ENCODE results near the gene GUCA1A.

Gene GUCA1A

DNA sequence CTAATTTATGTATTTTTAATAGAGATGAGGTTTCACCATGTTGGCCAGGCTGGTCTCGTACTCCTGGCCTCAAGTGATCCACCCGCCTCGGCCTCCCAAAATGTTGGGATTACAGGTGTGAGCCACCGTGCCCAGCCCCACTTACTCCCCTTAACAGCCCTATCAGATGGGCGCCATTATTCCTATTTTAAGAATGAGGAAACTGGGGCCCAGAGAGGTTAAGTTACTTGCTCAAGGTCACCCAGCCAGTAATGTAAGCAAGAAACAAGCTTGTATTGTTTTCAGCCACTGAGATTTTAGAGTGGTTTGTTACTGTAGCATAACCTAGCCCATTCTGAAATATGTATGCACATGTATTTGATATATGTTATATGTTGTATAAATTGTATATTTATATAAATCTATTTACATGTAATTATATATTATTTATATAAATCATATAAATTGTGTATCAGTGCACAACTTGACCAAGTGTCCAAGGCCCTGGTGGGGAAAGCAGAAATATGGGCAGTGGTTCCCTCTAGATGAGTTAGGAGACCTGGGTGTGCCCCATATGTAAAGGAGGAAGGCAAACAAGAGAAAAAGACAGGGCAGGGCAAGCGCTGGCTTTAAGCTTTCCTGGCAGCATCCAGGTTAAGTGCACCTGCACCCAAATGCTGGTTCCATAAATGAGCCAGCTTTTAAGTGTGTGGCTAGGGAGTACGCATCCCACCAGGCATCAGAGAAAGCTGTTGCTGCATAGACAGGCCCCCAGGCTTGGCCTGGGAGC, 1.2 kb upstream of the GUCA1A start:
- no peaks in the 10 kb centered on the region for H3K79me2 ChIP-seq (ENCODE audit: insufficient read depth, low read length)

DNA sequence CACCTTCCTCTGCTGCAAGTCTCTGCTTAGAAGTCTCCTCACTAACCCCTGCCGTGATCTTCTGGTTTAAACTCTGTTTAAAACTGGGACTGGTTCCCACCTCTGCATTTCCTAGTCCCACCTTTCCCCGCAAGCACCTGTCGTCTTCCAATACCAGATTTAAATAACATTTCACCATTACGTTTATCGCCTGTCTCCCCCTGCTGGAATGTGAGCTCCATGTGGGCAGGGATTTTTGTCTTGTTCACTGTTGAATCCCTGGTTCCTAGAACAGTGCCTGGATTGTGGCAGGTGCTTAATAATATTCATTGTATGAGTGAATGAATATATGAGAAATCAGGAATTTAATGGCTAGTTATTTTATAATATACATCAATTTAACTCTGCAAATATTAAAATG, 2.7 kb downstream of the GUCA1A start:
- TF ChIP-seq EZH2phosphoT487 (IDR thresholded peaks at IDR 0.05; ENCODE audit: borderline replicate concordance) (no peak), CTCF (conservative IDR thresholded peaks at IDR 0.05; ENCODE audit: low read length) (peak; percentile 45)
- H3K36me3 ChIP-seq (ENCODE audit: insufficient read depth, low read length), result no peaks in the 10 kb centered on the region
- no peaks in the 10 kb centered on the region for H3K9me2 ChIP-seq (replicated peaks; ENCODE audit: low read depth, low read length)
- no peaks in the 10 kb centered on the region for H3K4me1 ChIP-seq (ENCODE audit: insufficient read depth, low read length, poor library complexity, severe bottlenecking)
- H3K4me3 ChIP-seq (ENCODE audit: low read length, poor library complexity, severe bottlenecking), result no peak overlapping the region
- no peaks in the 10 kb centered on the region for H3K9me3 ChIP-seq (ENCODE audit: insufficient read depth, low read depth, low read length)
- no peak overlapping the region for H3K9ac ChIP-seq (ENCODE audit: low read depth, low read length, poor library complexity, severe bottlenecking)
- no peak overlapping the region for H2AFZ ChIP-seq (ENCODE audit: low read length)
- no peaks in the 10 kb centered on the region for H4K20me1 ChIP-seq (ENCODE audit: insufficient read depth, low read length, poor library complexity, severe bottlenecking)
- no peak overlapping the region for H3K4me2 ChIP-seq (ENCODE audit: low read depth, low read length, poor library complexity, severe bottlenecking)
- no peaks in the 10 kb centered on the region for H3K27me3 ChIP-seq (ENCODE audit: insufficient read depth, low read length, poor library complexity, severe bottlenecking)
- no peaks in the 10 kb centered on the region for H3K79me2 ChIP-seq (ENCODE audit: insufficient read depth, low read length)
- H3F3A ChIP-seq (ENCODE audit: low read depth), result no peaks in the 10 kb centered on the region

More for the DNA sequence above, 1.2 kb upstream of the GUCA1A start:
- H3K4me1 ChIP-seq (ENCODE audit: insufficient read depth, low read length, poor library complexity, severe bottlenecking), result no peaks in the 10 kb centered on the region
- no peaks in the 10 kb centered on the region for H3K27me3 ChIP-seq (ENCODE audit: insufficient read depth, low read length, poor library complexity, severe bottlenecking)
- H3K9me3 ChIP-seq (ENCODE audit: insufficient read depth, low read depth, low read length), result no peaks in the 10 kb centered on the region
- no peaks in the 10 kb centered on the region for H4K20me1 ChIP-seq (ENCODE audit: insufficient read depth, low read length, poor library complexity, severe bottlenecking)
- H3K9ac ChIP-seq (ENCODE audit: low read depth, low read length, poor library complexity, severe bottlenecking), result no peak overlapping the region
- H2AFZ ChIP-seq (ENCODE audit: low read length), result no peak overlapping the region
- H3K36me3 ChIP-seq (ENCODE audit: insufficient read depth, low read length), result no peaks in the 10 kb centered on the region
- no peaks in the 10 kb centered on the region for H3K9me2 ChIP-seq (replicated peaks; ENCODE audit: low read depth, low read length)
- TF ChIP-seq EZH2phosphoT487 (IDR thresholded peaks at IDR 0.05; ENCODE audit: borderline replicate concordance) (no peak), CTCF (conservative IDR thresholded peaks at IDR 0.05; ENCODE audit: low read length) (no peak)
- no peak overlapping the region for H3K4me2 ChIP-seq (ENCODE audit: low read depth, low read length, poor library complexity, severe bottlenecking)
- no peak overlapping the region for H3K4me3 ChIP-seq (ENCODE audit: low read length, poor library complexity, severe bottlenecking)
- no peaks in the 10 kb centered on the region for H3F3A ChIP-seq (ENCODE audit: low read depth)

GRCh38 chr6:42176981-42177380, 3.8 kb downstream of the GUCA1A start:
- no peak for TF ChIP-seq CTCF (conservative IDR thresholded peaks at IDR 0.05; ENCODE audit: low read length)
- no peak for TF ChIP-seq EZH2phosphoT487 (IDR thresholded peaks at IDR 0.05; ENCODE audit: borderline replicate concordance)
- H3F3A ChIP-seq (ENCODE audit: low read depth), result no peaks in the 10 kb centered on the region
- H3K4me3 ChIP-seq (ENCODE audit: low read length, poor library complexity, severe bottlenecking), result no peak overlapping the region
- no peaks in the 10 kb centered on the region for H3K36me3 ChIP-seq (ENCODE audit: insufficient read depth, low read length)
- H3K79me2 ChIP-seq (ENCODE audit: insufficient read depth, low read length), result no peaks in the 10 kb centered on the region
- no peaks in the 10 kb centered on the region for H3K4me1 ChIP-seq (ENCODE audit: insufficient read depth, low read length, poor library complexity, severe bottlenecking)
- no peak overlapping the region for H3K9ac ChIP-seq (ENCODE audit: low read depth, low read length, poor library complexity, severe bottlenecking)
- no peaks in the 10 kb centered on the region for H3K9me2 ChIP-seq (replicated peaks; ENCODE audit: low read depth, low read length)
- H3K27me3 ChIP-seq (ENCODE audit: insufficient read depth, low read length, poor library complexity, severe bottlenecking), result no peaks in the 10 kb centered on the region
- H3K9me3 ChIP-seq (ENCODE audit: insufficient read depth, low read depth, low read length), result no peaks in the 10 kb centered on the region
- no peak overlapping the region for H2AFZ ChIP-seq (ENCODE audit: low read length)
- no peaks in the 10 kb centered on the region for H4K20me1 ChIP-seq (ENCODE audit: insufficient read depth, low read length, poor library complexity, severe bottlenecking)
- H3K4me2 ChIP-seq (ENCODE audit: low read depth, low read length, poor library complexity, severe bottlenecking), result no peak overlapping the region
